Measurements from ENCODE around the gene DIDO1.

DIDO1 gene

DNA sequence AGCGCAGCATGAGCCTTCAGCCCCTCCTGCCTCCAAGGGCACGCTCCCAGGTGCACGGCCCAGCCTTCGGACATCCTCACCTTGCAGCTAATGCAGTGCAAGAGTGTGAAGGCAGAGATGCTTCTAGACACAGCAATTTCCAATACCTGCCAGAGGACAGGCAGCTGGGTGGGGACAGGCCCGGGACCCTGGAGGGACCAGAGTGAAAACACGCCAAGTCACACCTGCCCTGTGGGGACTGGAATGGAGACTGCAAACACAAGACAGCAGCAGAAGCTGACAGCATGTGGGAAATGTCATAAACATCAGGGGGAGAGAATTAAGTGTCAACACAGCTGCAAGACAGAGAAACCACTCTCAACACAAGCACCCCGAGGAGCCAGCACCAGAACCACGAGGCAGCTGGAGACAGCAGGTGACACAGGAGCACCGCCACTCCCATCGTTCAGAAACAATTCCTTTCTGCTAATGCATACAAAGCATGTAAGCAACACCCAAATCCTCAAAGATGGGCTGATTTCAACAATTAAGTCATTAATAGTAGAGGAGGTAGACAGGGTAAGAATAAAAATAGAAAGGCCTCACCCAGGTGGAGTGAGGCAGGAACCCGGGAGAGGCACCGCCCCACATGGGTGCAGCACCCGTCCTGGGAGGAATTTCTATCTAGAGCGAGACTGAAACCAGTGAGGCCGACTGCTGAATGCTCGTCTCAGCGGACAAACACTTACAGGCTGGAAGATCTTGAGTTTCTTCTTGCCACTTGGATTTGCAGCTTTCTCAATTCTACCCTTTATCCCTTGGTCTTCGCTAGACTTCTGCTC lies 17.1 kb downstream of the DIDO1 start:
- TF ChIP-seq, protein P1, sequence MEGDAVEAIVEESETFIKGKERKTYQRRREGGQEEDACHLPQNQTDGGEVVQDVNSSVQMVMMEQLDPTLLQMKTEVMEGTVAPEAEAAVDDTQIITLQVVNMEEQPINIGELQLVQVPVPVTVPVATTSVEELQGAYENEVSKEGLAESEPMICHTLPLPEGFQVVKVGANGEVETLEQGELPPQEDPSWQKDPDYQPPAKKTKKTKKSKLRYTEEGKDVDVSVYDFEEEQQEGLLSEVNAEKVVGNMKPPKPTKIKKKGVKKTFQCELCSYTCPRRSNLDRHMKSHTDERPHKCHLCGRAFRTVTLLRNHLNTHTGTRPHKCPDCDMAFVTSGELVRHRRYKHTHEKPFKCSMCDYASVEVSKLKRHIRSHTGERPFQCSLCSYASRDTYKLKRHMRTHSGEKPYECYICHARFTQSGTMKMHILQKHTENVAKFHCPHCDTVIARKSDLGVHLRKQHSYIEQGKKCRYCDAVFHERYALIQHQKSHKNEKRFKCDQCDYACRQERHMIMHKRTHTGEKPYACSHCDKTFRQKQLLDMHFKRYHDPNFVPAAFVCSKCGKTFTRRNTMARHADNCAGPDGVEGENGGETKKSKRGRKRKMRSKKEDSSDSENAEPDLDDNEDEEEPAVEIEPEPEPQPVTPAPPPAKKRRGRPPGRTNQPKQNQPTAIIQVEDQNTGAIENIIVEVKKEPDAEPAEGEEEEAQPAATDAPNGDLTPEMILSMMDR (IDR thresholded peaks at IDR 0.05; ENCODE audit: borderline replicate concordance, control extremely low read depth, extremely low read depth, insufficient read depth, missing control alignments): no peak
- DNase-seq (ENCODE audit: low spot score): no peak
- in situ Hi-C loops (cut with MboI; ENCODE audit: low sequenced_read_pairs, unreplicated experiment): no loop called here

DNA sequence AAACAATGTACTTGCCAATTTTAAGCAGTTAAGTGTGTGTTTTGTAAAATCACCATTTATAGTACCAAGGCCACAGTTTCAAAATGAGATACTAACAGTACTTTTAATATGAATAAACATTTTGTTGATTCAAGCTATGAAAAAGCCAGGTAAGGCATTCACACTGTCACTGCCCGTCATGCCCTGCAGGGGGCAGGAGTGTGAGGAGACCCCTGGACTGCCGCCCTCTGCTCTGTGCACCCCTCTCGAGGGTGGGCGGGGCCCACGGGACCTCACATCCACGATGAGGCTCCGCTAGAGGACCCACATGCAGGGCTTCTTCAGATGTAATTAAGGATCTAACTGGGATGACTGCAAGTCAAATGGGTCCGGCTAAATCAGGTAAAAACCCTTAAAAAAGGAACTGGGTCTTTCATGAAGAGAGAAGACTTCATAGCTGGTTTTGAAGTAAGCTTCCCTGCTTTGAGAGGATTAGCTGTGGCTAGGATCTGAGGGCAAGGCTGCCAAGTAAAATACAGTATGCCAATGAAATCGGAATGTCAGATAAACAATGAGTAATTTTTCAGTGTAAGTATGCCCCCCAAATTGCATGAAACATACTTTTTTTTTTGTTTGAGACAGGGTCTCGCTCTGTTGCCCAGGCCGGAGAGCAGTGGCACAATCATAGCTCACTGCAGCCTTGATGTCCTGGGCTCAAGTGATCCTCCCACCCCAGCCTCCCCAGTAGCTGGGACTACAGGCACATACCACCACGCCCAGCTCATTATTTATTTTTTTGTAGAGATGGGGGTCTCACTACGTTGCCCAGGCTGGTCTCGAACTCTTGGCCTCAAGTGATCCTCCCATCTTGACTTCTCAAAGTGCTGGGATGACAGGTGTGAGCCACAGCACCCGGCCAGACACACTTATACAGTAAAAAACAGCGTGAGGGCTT lies 18.7 kb downstream of the DIDO1 start:
- no peak for DNase-seq (ENCODE audit: low spot score)
- TF ChIP-seq, protein P1 (IDR thresholded peaks at IDR 0.05; ENCODE audit: borderline replicate concordance, control extremely low read depth, extremely low read depth, insufficient read depth, missing control alignments): peak; percentile 45
- in situ Hi-C loops (cut with MboI; ENCODE audit: low sequenced_read_pairs, unreplicated experiment): no loop called here

DNA sequence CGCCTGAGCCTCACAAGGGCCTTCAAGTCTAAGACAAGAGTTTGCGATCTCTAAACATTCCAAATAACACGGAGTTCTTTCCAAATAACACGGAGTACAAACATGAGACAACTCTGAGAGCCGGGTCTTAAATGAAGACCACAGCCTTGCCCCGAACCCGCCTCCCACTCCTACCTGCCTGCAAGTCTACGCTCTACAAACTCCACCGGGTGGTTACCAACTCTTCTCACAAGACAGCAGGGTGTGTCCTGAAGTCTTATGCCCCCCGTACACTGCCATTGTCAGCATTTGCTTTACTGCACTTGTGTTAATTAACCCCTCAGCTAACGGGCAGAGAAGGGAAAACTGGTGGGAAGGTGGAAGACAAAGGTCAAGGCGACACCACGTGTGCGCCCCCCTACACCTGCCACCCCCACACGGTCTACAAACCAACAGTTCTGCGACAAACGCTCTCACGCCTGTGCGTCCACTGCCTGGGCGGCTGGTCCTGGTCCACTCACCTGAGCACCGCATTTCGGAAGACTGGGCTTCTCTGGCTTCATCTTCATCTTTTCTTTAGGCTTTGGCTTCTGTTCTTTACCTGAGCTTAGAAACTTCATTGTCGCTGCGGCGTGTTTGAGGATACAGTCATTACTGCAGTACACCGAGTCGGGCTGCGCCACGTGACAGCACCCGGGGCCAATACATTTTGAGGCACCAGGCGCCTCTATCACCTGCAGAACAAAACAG lies 19.5 kb downstream of the DIDO1 start:
- no peak for DNase-seq (ENCODE audit: low spot score)
- in situ Hi-C loops (cut with MboI; ENCODE audit: low sequenced_read_pairs, unreplicated experiment): no loop called here
- TF ChIP-seq, protein P1 (IDR thresholded peaks at IDR 0.05; ENCODE audit: borderline replicate concordance, control extremely low read depth, extremely low read depth, insufficient read depth, missing control alignments): no peak

DNA sequence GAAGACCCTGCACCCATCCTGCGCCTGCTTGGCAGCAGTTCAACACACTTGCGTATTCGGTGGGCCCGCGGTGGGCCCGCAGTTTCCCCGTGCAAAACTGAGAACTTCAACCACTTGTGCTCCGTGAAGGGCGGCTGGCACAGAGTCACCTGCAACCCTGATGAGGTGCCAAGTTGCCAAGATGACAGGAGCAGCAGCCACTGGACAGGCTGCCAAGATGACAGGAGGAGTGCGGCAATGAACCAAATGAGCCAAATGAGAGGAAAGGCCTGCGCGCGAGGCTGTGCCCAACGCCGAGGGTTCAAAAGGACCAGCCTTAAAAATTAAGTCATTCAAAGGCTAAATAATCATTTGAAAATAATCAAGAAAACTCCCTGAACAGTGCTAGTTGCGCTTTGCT lies 20.1 kb downstream of the DIDO1 start:
- in situ Hi-C loops (cut with MboI; ENCODE audit: low sequenced_read_pairs, unreplicated experiment): no loop called here
- DNase-seq (ENCODE audit: low spot score): no peak

DNA sequence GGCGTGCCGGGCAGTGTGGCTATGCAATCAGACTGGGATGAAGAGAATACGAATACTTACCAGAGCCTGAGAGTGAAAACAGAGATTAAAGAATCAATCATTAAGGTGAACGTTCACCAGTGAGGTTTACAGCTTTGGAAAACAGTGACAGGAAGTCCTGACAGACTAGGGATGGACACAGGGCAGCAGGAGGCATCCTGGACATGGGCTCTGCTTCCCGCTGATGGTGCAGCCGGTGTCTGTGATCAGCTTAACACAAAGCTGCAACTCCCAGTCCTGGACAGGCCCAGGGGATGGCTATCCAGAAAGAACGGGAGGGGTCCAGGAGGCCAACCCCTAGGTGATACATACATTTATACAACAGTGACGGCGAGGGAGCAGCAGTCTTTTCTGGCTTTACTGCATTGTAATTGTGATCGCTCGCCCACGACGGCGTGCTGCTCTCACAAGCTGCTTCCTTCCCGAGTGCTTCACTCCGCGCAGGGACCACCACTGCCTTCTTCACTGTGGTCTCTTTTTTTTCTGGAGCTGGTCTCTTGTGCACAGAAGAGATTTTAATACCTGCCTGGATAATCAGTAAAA lies 20.7 kb downstream of the DIDO1 start:
- TF ChIP-seq, protein P1 (IDR thresholded peaks at IDR 0.05; ENCODE audit: borderline replicate concordance, control extremely low read depth, extremely low read depth, insufficient read depth, missing control alignments): no peak
- in situ Hi-C loops (cut with MboI; ENCODE audit: low sequenced_read_pairs, unreplicated experiment): no loop called here
- DNase-seq (ENCODE audit: low spot score): no peak

More for the DNA sequence above, 20.1 kb downstream of the DIDO1 start:
- TF ChIP-seq, protein P1 (IDR thresholded peaks at IDR 0.05; ENCODE audit: borderline replicate concordance, control extremely low read depth, extremely low read depth, insufficient read depth, missing control alignments): no peak

All from GM13976 (cell line).